MM.1S (cell line): ENCODE results near the gene SPATS2.

ENCODE experiments used
- DNase-seq: peaks from one replicate; pipeline ENCODE4 v3.0.0-alpha.2; 2015
- H2AFZ ChIP-seq: fragments of 300-600 bp; sonication (generic); 2 replicates; pipeline ENCODE4 v1.6.0; 2016; ENCODE audit warnings: antibody characterized with exemption, low read length
- H3F3A ChIP-seq: fragments of 300-600 bp; sonication (generic); 2 replicates; pipeline ENCODE4 v1.6.1; 2016; ENCODE audit warnings: mild to moderate bottlenecking, antibody characterized with exemption, low read length, moderate library complexity, mixed read lengths; ENCODE audit not compliant: insufficient read depth
- H3K27ac ChIP-seq: fragments of 300-600 bp; sonication (generic); 2 replicates; pipeline ENCODE4 v1.5.1; 2016; ENCODE audit warnings: mild to moderate bottlenecking, low read length
- H3K27me3 ChIP-seq: fragments of 300-600 bp; sonication (generic); replicated peaks from 2 replicates; pipeline ENCODE4 v1.6.0; 2016; ENCODE audit warnings: low read length; ENCODE audit not compliant: insufficient read depth
- H3K36me3 ChIP-seq: fragments of 300-600 bp; sonication (generic); replicated peaks from 2 replicates; pipeline ENCODE4 v1.6.1; 2016; ENCODE audit warnings: mild to moderate bottlenecking, low read length, mixed read lengths; ENCODE audit not compliant: insufficient read depth
- H3K4me1 ChIP-seq: fragments of 300-600 bp; sonication (generic); 2 replicates; pipeline ENCODE4 v1.6.1; 2016; ENCODE audit warnings: low read length, mixed read lengths
- H3K4me2 ChIP-seq: fragments of 300-600 bp; sonication (generic); 2 replicates; pipeline ENCODE4 v1.6.0; 2016; ENCODE audit warnings: low read depth, low read length
- H3K4me3 ChIP-seq: fragments of 300-600 bp; sonication (generic); 2 replicates; pipeline ENCODE4 v1.5.1; 2016; ENCODE audit warnings: low read length, mixed read lengths
- H3K79me2 ChIP-seq: fragments of 300-600 bp; sonication (generic); 2 replicates; pipeline ENCODE4 v1.6.1; 2016; ENCODE audit warnings: mixed run types, low read length, mixed read lengths
- H3K9ac ChIP-seq: fragments of 300-600 bp; sonication (generic); 2 replicates; pipeline ENCODE4 v1.6.1; 2016; ENCODE audit warnings: low read length, mixed read lengths
- H3K9me2 ChIP-seq: fragments of 300-600 bp; sonication (generic); replicated peaks from 2 replicates; pipeline ENCODE4 v1.6.1; 2016; ENCODE audit warnings: mild to moderate bottlenecking, low read length, mixed read lengths; ENCODE audit not compliant: insufficient read depth
- H3K9me3 ChIP-seq: fragments of 300-600 bp; sonication (generic); replicated peaks from 2 replicates; pipeline ENCODE4 v1.6.1; 2016; ENCODE audit warnings: mild to moderate bottlenecking, low read length, mixed read lengths; ENCODE audit not compliant: insufficient read depth
- H4K20me1 ChIP-seq: fragments of 300-600 bp; sonication (generic); 2 replicates; pipeline ENCODE4 v1.6.1; 2016; ENCODE audit warnings: mild to moderate bottlenecking, low read length, moderate library complexity, mixed read lengths; ENCODE audit not compliant: insufficient read depth
- CTCF ChIP-seq: fragments of 300-600 bp; sonication (generic); IDR thresholded peaks from 2 replicates; pipeline ENCODE4 v1.5.1; 2016; ENCODE audit warnings: antibody characterized with exemption, low read length, mixed read lengths
- EZH2 ChIP-seq: fragments of 300-600 bp; sonication (generic); optimal IDR thresholded peaks from 2 replicates; pipeline ENCODE3; 2017; ENCODE audit warnings: low read depth, mild to moderate bottlenecking, antibody characterized with exemption, low read length, mixed read lengths
- EZH2phosphoT487 ChIP-seq: fragments of 300-600 bp; sonication (generic); IDR thresholded peaks from 2 replicates; pipeline ENCODE4 v1.6.1; 2018; ENCODE audit warnings: antibody characterized with exemption, low read length

SPATS2 gene

GRCh38 chr12:49541911-49542505 is 174.7 kb downstream of the SPATS2 start:
- Histone ChIP-seq H3K4me3 (no peak overlapping the region), H3K4me1 (no peaks in the 10 kb centered on the region), H3K9me3 (no peaks in the 10 kb centered on the region), H3K27ac (no peak overlapping the region), H3K27me3 (peaks cover 27% of the 10 kb centered on the region), H3K9ac (no peak overlapping the region), H3F3A (0 out of 2 replicates have a peak, but pooled peaks cover 4% of the 10 kb centered on the region), H3K36me3 (no peaks in the 10 kb centered on the region), H2AFZ (no peak overlapping the region), H3K4me2 (no peak overlapping the region), H3K79me2 (no peaks in the 10 kb centered on the region), H3K9me2 (no peaks in the 10 kb centered on the region), H4K20me1 (no peaks in the 10 kb centered on the region)
- DNase-seq = no peak
- no peak for TF ChIP-seq EZH2phosphoT487
- no peak for TF ChIP-seq CTCF
- TF ChIP-seq EZH2 = no peak

GRCh38 chr12:49542592-49543160 is 175.4 kb downstream of the SPATS2 start:
- DNase-seq = no peak
- H3F3A ChIP-seq = 0 out of 2 replicates have a peak, but pooled peaks cover 4% of the 10 kb centered on the region
- H3K4me1 ChIP-seq = no peaks in the 10 kb centered on the region
- H3K79me2 ChIP-seq = no peaks in the 10 kb centered on the region
- peaks cover 25% of the 10 kb centered on the region for H3K27me3 ChIP-seq
- H4K20me1 ChIP-seq = no peaks in the 10 kb centered on the region
- no peaks in the 10 kb centered on the region for H3K9me2 ChIP-seq
- H2AFZ ChIP-seq = no peak overlapping the region
- no peak overlapping the region for H3K9ac ChIP-seq
- no peaks in the 10 kb centered on the region for H3K9me3 ChIP-seq
- H3K4me2 ChIP-seq = no peak overlapping the region
- H3K27ac ChIP-seq = no peak overlapping the region
- H3K4me3 ChIP-seq = no peak overlapping the region
- H3K36me3 ChIP-seq = no peaks in the 10 kb centered on the region
- no peak for TF ChIP-seq CTCF
- TF ChIP-seq EZH2 = no peak
- no peak for TF ChIP-seq EZH2phosphoT487

GRCh38 chr12:49543221-49543913 is 176.1 kb downstream of the SPATS2 start:
- TF ChIP-seq CTCF (no peak), EZH2phosphoT487 (no peak), EZH2 (no peak)
- H3K4me2 ChIP-seq = no peak overlapping the region
- H3K36me3 ChIP-seq = no peaks in the 10 kb centered on the region
- no peaks in the 10 kb centered on the region for H3K4me1 ChIP-seq
- H3K27ac ChIP-seq = no peak overlapping the region
- H3K9me3 ChIP-seq = no peaks in the 10 kb centered on the region
- H3K79me2 ChIP-seq = no peaks in the 10 kb centered on the region
- H3K27me3 ChIP-seq = peaks cover 24% of the 10 kb centered on the region
- H3K9ac ChIP-seq = no peak overlapping the region
- no peak for DNase-seq
- 0 out of 2 replicates have a peak, but pooled peaks cover 4% of the 10 kb centered on the region for H3F3A ChIP-seq
- no peak overlapping the region for H2AFZ ChIP-seq
- no peak overlapping the region for H3K4me3 ChIP-seq
- H3K9me2 ChIP-seq = no peaks in the 10 kb centered on the region
- H4K20me1 ChIP-seq = no peaks in the 10 kb centered on the region
